PC-3 (cell line): ENCODE results near the gene ALKBH3. TPM values are rescaled to one million over a fixed set of nuclear protein-coding genes. Genes with fewer than 3 reads are reported as not detected.

Source experiments
- ATAC-seq: fragments of 200-7000 bp; cut with Tn5 transposase; 2 replicates; pipeline ENCODE4 v1.9.1; 2020; ENCODE audit warnings: mild to moderate bottlenecking, moderate library complexity
- BruUV-seq: library from RNA; stranded (reverse); fragments of 400-500 nt; replicated peaks from 2 replicates; lab custom pipeline; 2021; lab: Mats Ljungman, UMichigan
- CTCF ChIA-PET: fragments of 300-600 bp; sonication (Branson Sonifier 250); formaldehyde crosslinking; loops from one replicate; lab custom pipeline; 2022; ENCODE audit warnings: antibody characterized with exemption; lab: Charles Lee
- POLR2A ChIA-PET: fragments of 300-600 bp; sonication (Branson Sonifier 250); formaldehyde crosslinking; loops from one replicate; lab custom pipeline; 2022; ENCODE audit warnings: antibody characterized with exemption; ENCODE audit not compliant: unreplicated experiment; lab: Charles Lee
- DNase-seq: peaks from one replicate; pipeline ENCODE4 v3.0.0-alpha.2; 2015
- H2AFZ ChIP-seq: fragments of 300-600 bp; sonication (generic); 2 replicates; pipeline ENCODE4 v1.6.0; 2016; ENCODE audit warnings: antibody characterized with exemption, low read length
- H3F3A ChIP-seq: fragments of 300-600 bp; sonication (generic); one replicate; pipeline ENCODE4 v1.6.0; 2017; ENCODE audit warnings: antibody characterized with exemption, low read length, control low read depth, mild to moderate bottlenecking; ENCODE audit not compliant: unreplicated experiment
- H3K27ac ChIP-seq: fragments of 300-600 bp; sonication (generic); 2 replicates; pipeline ENCODE4 v1.5.1; 2016; ENCODE audit warnings: mild to moderate bottlenecking, low read length
- H3K27me3 ChIP-seq: fragments of 300-600 bp; sonication (generic); 2 replicates; pipeline ENCODE4 v1.6.1; 2016; ENCODE audit warnings: low read length, mixed read lengths
- H3K36me3 ChIP-seq: fragments of 300-600 bp; sonication (generic); 2 replicates; pipeline ENCODE4 v1.6.1; 2016; ENCODE audit warnings: low read depth, mixed run types, low read length, mixed read lengths
- H3K4me1 ChIP-seq: fragments of 300-600 bp; sonication (generic); 2 replicates; pipeline ENCODE4 v1.5.1; 2016; ENCODE audit warnings: low read length; ENCODE audit not compliant: insufficient read depth
- H3K4me2 ChIP-seq: fragments of 300-600 bp; sonication (generic); 2 replicates; pipeline ENCODE4 v1.6.0; 2016; ENCODE audit warnings: low read length
- H3K4me3 ChIP-seq: fragments of 300-600 bp; sonication (generic); 2 replicates; pipeline ENCODE4 v1.5.1; 2016; ENCODE audit warnings: mild to moderate bottlenecking, low read length, mixed read lengths
- H3K79me2 ChIP-seq: fragments of 300-600 bp; sonication (generic); 2 replicates; pipeline ENCODE4 v1.6.1; 2017; ENCODE audit warnings: low read length, mixed read lengths
- H3K9ac ChIP-seq: fragments of 300-600 bp; sonication (generic); 2 replicates; pipeline ENCODE4 v1.6.0; 2016; ENCODE audit warnings: mild to moderate bottlenecking, low read length
- H3K9me2 ChIP-seq: fragments of 300-600 bp; sonication (generic); replicated peaks from 2 replicates; pipeline ENCODE4 v1.6.1; 2016; ENCODE audit warnings: mixed run types, low read length, mixed read lengths
- H3K9me3 ChIP-seq: fragments of 300-600 bp; sonication (generic); 2 replicates; pipeline ENCODE4 v1.6.1; 2016; ENCODE audit warnings: low read length, mixed read lengths
- H4K20me1 ChIP-seq: fragments of 300-600 bp; sonication (generic); 2 replicates; pipeline ENCODE4 v1.6.1; 2016; ENCODE audit warnings: low read length, mixed read lengths
- EZH2 ChIP-seq: fragments of 300-600 bp; sonication (generic); IDR thresholded peaks from one replicate; pipeline ENCODE4 v1.6.1; 2017; ENCODE audit warnings: antibody characterized with exemption, mild to moderate bottlenecking, low read length; ENCODE audit not compliant: unreplicated experiment
- EZH2phosphoT487 ChIP-seq: fragments of 300-600 bp; sonication (generic); IDR thresholded peaks from 2 replicates; pipeline ENCODE4 v1.6.1; 2018; ENCODE audit warnings: mild to moderate bottlenecking, antibody characterized with exemption, low read length, borderline replicate concordance
- intact Hi-C: fragments of 100-400 bp; cut with micrococcal nuclease; formaldehyde crosslinking; loops from 2 replicates; pipeline ENCODE4 v1.9.0; 2023
- total RNA-seq: library from RNA; depleted of rRNA; stranded (reverse); fragments of >200 nt; gene quantifications from 2 replicates; pipeline ENCODE4 v1.2.3, GENCODE V29; 2014
- TF ChIP-seq, protein P1 (sequence below): fragments of 300-600 bp; sonication (generic); conservative IDR thresholded peaks from 2 replicates; pipeline ENCODE4 v1.5.1; 2017; ENCODE audit warnings: antibody characterized with exemption, low read depth, mild to moderate bottlenecking, low read length

The ALKBH3 gene
- total RNA-seq, 1 experiment from 2014 or later = 55.5 TPM

DNA sequence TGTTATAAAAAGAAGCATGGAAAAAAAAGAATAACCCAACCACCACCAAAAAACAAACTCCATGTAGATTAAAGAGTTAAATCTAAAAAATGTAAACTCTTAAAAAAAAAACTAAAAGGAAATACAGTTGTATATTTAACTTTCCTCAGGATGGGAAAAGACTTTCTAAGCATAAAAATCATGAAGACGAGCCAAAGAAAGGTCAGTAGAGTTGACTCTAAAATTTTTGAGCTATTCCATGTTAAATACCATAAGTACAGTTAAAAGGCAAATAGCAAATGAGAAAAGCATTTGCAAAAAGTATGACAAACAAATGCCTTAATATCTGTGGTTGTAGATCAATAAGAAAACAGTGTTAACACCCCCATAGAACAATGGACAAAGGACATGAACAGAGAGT, 33.8 kb downstream of the ALKBH3 start:
- ChIA-PET CTCF (no interaction called here), POLR2A (no interaction called here)
- Histone ChIP-seq H3F3A (peaks cover under 1% of the 10 kb centered on the region), H3K79me2 (no peaks in the 10 kb centered on the region), H3K4me2 (no peak overlapping the region), H3K27me3 (no peaks in the 10 kb centered on the region), H3K9ac (no peak overlapping the region), H3K36me3 (peaks cover 15% of the 10 kb centered on the region; the same call in 1 of the 2 replicates), H3K27ac (no peak overlapping the region), H4K20me1 (no peaks in the 10 kb centered on the region), H3K4me1 (no peaks in the 10 kb centered on the region), H3K9me2 (no peaks in the 10 kb centered on the region), H3K4me3 (no peak overlapping the region), H2AFZ (no peak overlapping the region), H3K9me3 (no peaks in the 10 kb centered on the region)
- BruUV-seq = no TSS peak
- DNase-seq (no peak), ATAC-seq (no peak)
- TF ChIP-seq EZH2phosphoT487 = no peak
- TF ChIP-seq, protein P1, sequence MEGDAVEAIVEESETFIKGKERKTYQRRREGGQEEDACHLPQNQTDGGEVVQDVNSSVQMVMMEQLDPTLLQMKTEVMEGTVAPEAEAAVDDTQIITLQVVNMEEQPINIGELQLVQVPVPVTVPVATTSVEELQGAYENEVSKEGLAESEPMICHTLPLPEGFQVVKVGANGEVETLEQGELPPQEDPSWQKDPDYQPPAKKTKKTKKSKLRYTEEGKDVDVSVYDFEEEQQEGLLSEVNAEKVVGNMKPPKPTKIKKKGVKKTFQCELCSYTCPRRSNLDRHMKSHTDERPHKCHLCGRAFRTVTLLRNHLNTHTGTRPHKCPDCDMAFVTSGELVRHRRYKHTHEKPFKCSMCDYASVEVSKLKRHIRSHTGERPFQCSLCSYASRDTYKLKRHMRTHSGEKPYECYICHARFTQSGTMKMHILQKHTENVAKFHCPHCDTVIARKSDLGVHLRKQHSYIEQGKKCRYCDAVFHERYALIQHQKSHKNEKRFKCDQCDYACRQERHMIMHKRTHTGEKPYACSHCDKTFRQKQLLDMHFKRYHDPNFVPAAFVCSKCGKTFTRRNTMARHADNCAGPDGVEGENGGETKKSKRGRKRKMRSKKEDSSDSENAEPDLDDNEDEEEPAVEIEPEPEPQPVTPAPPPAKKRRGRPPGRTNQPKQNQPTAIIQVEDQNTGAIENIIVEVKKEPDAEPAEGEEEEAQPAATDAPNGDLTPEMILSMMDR = no peak
- no peak for TF ChIP-seq EZH2
- intact Hi-C loops = no loop called here

DNA sequence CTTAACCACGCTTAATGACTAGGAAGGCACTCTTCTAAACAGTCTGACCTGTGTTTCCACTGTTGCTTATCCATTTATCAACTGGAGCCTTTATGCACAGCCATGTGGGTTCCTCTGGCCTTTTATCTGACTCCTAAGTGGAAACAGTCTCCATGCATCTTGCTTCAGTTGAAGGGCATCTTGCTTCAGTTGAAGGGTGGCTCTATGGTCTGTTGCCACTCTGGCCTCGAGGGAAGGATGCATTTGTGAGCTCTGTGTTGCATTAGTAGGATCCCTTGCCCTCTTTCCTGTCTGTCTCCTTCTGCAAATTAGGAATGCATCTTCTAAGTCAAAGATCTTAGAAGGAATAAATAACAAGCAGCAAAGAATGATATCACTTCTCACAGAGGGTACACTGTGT, 36.0 kb downstream of the ALKBH3 start:
- Histone ChIP-seq H3K4me2 (no peak overlapping the region), H3K79me2 (no peaks in the 10 kb centered on the region), H3K9me2 (no peaks in the 10 kb centered on the region), H3K27ac (no peak overlapping the region), H4K20me1 (no peaks in the 10 kb centered on the region), H2AFZ (no peak overlapping the region), H3F3A (peaks cover 4% of the 10 kb centered on the region), H3K4me3 (no peak overlapping the region), H3K9ac (no peak overlapping the region), H3K4me1 (peaks cover 15% of the 10 kb centered on the region), H3K9me3 (no peaks in the 10 kb centered on the region), H3K27me3 (no peaks in the 10 kb centered on the region), H3K36me3 (peaks cover 15% of the 10 kb centered on the region; the same call in 1 of the 2 replicates)
- TF ChIP-seq, protein P1 = no peak
- TF ChIP-seq EZH2 = no peak
- TF ChIP-seq EZH2phosphoT487 = no peak
- no peak for ATAC-seq
- BruUV-seq = no TSS peak
- intact Hi-C loops = no loop called here
- POLR2A ChIA-PET = interaction anchor here (0.7 kb wide), 1 partner anchor 178 kb away, joined by 3 read pairs; no protein-coding TSS in a partner anchor
- no peak for DNase-seq
- CTCF ChIA-PET = no interaction called here

DNA sequence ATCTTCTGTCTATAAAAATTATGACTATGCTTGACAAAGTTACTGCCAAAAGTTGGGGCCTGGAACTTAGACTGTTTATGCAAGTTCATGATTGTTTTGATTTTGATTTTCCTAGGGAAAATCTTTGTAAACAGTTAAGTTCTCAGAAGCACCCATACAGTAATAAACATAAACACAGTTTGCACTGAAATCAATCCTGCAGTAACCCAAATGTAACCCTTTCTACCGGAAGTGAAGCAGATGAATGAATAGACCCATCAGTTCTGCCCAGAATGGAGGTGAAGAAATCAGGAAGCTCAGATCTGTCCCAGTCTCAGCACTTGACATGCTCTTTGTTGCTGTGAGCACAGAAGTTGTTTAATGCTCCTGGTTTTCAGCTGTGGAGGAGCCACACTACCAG, 37.2 kb downstream of the ALKBH3 start:
- ATAC-seq (no peak), DNase-seq (no peak)
- Histone ChIP-seq H3K27ac (no peak overlapping the region), H3K4me3 (no peak overlapping the region), H3K4me1 (peaks cover 15% of the 10 kb centered on the region), H3K27me3 (no peaks in the 10 kb centered on the region), H3K9me3 (no peaks in the 10 kb centered on the region), H3K36me3 (peaks cover 15% of the 10 kb centered on the region; the same call in 1 of the 2 replicates), H4K20me1 (no peaks in the 10 kb centered on the region), H3K9me2 (no peaks in the 10 kb centered on the region), H3F3A (peaks cover 4% of the 10 kb centered on the region), H2AFZ (no peak overlapping the region), H3K9ac (no peak overlapping the region), H3K79me2 (no peaks in the 10 kb centered on the region), H3K4me2 (no peak overlapping the region)
- ChIA-PET POLR2A (no interaction called here), CTCF (no interaction called here)
- TF ChIP-seq EZH2phosphoT487 (no peak), EZH2 (no peak)
- TF ChIP-seq, protein P1 = no peak
- BruUV-seq = no TSS peak
- intact Hi-C loops = no loop called here
